Measurements from ENCODE around the gene FAM3C. TPM values are rescaled to one million over a fixed set of nuclear protein-coding genes. Genes with fewer than 3 reads are reported as not detected.

FAM3C gene
- total and polyA plus RNA-seq, 2 experiments from 2014 or later: 33.9 to 60.3 TPM

DNA sequence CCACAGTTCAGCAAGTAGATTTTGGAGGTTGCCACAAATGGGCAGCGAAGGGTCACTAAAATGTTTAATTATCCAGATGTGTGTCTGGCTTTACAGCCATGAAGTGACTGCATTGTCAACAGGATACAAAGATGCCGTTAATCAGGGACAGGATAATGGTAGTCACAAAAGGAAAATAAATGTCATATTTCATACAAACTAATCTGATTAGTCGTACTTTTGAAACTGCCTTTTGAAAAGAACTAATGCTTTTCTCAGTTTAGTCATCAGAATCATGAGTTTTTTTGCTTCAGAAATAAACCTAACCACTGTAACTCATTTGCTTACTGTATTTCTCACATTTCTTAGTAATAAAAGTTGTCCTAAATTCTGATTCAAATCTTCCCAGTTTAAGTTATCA is 89.5 kb downstream of the FAM3C start:
- no peak overlapping the region for H3K27ac ChIP-seq (ENCODE audit: low read depth)
- Mint-ChIP-seq H3K27ac (no peak overlapping the region), H3K9me3 (no peaks in the 10 kb centered on the region), H3K36me3 (ENCODE audit: low read depth) (no peaks in the 10 kb centered on the region), H3K27me3 (ENCODE audit: insufficient read depth, low read depth, poor library complexity) (peaks cover 2% of the 10 kb centered on the region), H3K4me3 (no peak overlapping the region), H3K4me1 (peaks cover 16% of the 10 kb centered on the region; the same call in 2 of the 3 replicates)
- H4K20me1 ChIP-seq (replicated peaks; ENCODE audit: insufficient read depth): no peaks in the 10 kb centered on the region
- TF ChIP-seq EZH2phosphoT487 (IDR thresholded peaks at IDR 0.05; ENCODE audit: unreplicated experiment) (no peak), CREB1 (CRISPR knock-in tag; IDR thresholded peaks at IDR 0.05; ENCODE audit: low read depth) (no peak), POLR2AphosphoS5 (IDR thresholded peaks at IDR 0.05; ENCODE audit: low read depth) (no peak), STAT1 (IDR thresholded peaks at IDR 0.05; ENCODE audit: unreplicated experiment) (no peak)
- TF ChIP-seq, protein P1, sequence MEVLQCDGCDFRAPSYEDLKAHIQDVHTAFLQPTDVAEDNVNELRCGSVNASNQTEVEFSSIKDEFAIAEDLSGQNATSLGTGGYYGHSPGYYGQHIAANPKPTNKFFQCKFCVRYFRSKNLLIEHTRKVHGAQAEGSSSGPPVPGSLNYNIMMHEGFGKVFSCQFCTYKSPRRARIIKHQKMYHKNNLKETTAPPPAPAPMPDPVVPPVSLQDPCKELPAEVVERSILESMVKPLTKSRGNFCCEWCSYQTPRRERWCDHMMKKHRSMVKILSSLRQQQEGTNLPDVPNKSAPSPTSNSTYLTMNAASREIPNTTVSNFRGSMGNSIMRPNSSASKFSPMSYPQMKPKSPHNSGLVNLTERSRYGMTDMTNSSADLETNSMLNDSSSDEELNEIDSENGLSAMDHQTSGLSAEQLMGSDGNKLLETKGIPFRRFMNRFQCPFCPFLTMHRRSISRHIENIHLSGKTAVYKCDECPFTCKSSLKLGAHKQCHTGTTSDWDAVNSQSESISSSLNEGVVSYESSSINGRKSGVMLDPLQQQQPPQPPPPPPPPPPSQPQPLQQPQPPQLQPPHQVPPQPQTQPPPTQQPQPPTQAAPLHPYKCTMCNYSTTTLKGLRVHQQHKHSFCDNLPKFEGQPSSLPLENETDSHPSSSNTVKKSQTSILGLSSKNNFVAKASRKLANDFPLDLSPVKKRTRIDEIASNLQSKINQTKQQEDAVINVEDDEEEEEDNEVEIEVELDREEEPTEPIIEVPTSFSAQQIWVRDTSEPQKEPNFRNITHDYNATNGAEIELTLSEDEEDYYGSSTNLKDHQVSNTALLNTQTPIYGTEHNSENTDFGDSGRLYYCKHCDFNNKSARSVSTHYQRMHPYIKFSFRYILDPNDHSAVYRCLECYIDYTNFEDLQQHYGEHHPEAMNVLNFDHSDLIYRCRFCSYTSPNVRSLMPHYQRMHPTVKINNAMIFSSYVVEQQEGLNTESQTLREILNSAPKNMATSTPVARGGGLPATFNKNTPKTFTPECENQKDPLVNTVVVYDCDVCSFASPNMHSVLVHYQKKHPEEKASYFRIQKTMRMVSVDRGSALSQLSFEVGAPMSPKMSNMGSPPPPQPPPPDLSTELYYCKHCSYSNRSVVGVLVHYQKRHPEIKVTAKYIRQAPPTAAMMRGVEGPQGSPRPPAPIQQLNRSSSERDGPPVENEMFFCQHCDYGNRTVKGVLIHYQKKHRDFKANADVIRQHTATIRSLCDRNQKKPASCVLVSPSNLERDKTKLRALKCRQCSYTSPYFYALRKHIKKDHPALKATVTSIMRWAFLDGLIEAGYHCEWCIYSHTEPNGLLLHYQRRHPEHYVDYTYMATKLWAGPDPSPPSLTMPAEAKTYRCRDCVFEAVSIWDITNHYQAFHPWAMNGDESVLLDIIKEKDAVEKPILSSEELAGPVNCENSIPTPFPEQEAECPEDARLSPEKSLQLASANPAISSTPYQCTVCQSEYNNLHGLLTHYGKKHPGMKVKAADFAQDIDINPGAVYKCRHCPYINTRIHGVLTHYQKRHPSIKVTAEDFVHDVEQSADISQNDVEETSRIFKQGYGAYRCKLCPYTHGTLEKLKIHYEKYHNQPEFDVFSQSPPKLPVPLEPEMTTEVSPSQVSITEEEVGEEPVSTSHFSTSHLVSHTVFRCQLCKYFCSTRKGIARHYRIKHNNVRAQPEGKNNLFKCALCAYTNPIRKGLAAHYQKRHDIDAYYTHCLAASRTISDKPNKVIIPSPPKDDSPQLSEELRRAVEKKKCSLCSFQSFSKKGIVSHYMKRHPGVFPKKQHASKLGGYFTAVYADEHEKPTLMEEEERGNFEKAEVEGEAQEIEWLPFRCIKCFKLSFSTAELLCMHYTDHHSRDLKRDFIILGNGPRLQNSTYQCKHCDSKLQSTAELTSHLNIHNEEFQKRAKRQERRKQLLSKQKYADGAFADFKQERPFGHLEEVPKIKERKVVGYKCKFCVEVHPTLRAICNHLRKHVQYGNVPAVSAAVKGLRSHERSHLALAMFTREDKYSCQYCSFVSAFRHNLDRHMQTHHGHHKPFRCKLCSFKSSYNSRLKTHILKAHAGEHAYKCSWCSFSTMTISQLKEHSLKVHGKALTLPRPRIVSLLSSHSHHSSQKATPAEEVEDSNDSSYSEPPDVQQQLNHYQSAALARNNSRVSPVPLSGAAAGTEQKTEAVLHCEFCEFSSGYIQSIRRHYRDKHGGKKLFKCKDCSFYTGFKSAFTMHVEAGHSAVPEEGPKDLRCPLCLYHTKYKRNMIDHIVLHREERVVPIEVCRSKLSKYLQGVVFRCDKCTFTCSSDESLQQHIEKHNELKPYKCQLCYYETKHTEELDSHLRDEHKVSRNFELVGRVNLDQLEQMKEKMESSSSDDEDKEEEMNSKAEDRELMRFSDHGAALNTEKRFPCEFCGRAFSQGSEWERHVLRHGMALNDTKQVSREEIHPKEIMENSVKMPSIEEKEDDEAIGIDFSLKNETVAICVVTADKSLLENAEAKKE (CRISPR knock-in tag; IDR thresholded peaks at IDR 0.05): no peak
- TF ChIP-seq, protein P2, sequence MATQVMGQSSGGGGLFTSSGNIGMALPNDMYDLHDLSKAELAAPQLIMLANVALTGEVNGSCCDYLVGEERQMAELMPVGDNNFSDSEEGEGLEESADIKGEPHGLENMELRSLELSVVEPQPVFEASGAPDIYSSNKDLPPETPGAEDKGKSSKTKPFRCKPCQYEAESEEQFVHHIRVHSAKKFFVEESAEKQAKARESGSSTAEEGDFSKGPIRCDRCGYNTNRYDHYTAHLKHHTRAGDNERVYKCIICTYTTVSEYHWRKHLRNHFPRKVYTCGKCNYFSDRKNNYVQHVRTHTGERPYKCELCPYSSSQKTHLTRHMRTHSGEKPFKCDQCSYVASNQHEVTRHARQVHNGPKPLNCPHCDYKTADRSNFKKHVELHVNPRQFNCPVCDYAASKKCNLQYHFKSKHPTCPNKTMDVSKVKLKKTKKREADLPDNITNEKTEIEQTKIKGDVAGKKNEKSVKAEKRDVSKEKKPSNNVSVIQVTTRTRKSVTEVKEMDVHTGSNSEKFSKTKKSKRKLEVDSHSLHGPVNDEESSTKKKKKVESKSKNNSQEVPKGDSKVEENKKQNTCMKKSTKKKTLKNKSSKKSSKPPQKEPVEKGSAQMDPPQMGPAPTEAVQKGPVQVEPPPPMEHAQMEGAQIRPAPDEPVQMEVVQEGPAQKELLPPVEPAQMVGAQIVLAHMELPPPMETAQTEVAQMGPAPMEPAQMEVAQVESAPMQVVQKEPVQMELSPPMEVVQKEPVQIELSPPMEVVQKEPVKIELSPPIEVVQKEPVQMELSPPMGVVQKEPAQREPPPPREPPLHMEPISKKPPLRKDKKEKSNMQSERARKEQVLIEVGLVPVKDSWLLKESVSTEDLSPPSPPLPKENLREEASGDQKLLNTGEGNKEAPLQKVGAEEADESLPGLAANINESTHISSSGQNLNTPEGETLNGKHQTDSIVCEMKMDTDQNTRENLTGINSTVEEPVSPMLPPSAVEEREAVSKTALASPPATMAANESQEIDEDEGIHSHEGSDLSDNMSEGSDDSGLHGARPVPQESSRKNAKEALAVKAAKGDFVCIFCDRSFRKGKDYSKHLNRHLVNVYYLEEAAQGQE (IDR thresholded peaks at IDR 0.05; ENCODE audit: unreplicated experiment): no peak
- TF ChIP-seq, protein P3, sequence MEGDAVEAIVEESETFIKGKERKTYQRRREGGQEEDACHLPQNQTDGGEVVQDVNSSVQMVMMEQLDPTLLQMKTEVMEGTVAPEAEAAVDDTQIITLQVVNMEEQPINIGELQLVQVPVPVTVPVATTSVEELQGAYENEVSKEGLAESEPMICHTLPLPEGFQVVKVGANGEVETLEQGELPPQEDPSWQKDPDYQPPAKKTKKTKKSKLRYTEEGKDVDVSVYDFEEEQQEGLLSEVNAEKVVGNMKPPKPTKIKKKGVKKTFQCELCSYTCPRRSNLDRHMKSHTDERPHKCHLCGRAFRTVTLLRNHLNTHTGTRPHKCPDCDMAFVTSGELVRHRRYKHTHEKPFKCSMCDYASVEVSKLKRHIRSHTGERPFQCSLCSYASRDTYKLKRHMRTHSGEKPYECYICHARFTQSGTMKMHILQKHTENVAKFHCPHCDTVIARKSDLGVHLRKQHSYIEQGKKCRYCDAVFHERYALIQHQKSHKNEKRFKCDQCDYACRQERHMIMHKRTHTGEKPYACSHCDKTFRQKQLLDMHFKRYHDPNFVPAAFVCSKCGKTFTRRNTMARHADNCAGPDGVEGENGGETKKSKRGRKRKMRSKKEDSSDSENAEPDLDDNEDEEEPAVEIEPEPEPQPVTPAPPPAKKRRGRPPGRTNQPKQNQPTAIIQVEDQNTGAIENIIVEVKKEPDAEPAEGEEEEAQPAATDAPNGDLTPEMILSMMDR (conservative IDR thresholded peaks at IDR 0.05; ENCODE audit: low read depth in 2 of 2): no peak
- TF ChIP-seq, protein P4, sequence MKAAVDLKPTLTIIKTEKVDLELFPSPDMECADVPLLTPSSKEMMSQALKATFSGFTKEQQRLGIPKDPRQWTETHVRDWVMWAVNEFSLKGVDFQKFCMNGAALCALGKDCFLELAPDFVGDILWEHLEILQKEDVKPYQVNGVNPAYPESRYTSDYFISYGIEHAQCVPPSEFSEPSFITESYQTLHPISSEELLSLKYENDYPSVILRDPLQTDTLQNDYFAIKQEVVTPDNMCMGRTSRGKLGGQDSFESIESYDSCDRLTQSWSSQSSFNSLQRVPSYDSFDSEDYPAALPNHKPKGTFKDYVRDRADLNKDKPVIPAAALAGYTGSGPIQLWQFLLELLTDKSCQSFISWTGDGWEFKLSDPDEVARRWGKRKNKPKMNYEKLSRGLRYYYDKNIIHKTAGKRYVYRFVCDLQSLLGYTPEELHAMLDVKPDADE (IDR thresholded peaks at IDR 0.05): no peak
- H3K79me2 ChIP-seq (replicated peaks; ENCODE audit: insufficient read depth): no peaks in the 10 kb centered on the region
- DNase-seq (ENCODE audit: low spot score): no peak
- H3K4me3 ChIP-seq: no peak overlapping the region
- peaks cover 4% of the 10 kb centered on the region; the same call in 1 of the 2 replicates for H3K4me1 ChIP-seq (ENCODE audit: insufficient read depth)
- H3K36me3 ChIP-seq (ENCODE audit: insufficient read depth): no peaks in the 10 kb centered on the region
- no peaks in the 10 kb centered on the region for H3K27me3 ChIP-seq (ENCODE audit: insufficient read depth)
- H2AFZ ChIP-seq: no peak overlapping the region
- H3K9me2 ChIP-seq (ENCODE audit: insufficient read depth): 0 out of 2 replicates have a peak, but pooled peaks cover 8% of the 10 kb centered on the region
- H3F3A ChIP-seq (replicated peaks; ENCODE audit: low read depth): no peaks in the 10 kb centered on the region
- no peak for ATAC-seq
- no peak overlapping the region for H3K4me2 ChIP-seq

Measured in GM23338 (cell line).